Spleen (tissue), 11 donors: Measurements from ENCODE around the gene RNPS1. TPM values are rescaled to one million over a fixed set of nuclear protein-coding genes. Genes with fewer than 3 reads are reported as not detected.

Source experiments
- DNase-seq: peaks from one replicate; pipeline ENCODE4 v3.0.0-alpha.2; 2020
- H3K27ac ChIP-seq, 8 donors: fragments of 200-600 bp; sonication (generic) in 7 of 8; 1 replicate in 4 of 8; 2 replicates in 4 of 8; pipeline versions ENCODE4 v1.5.0 to v1.8.0; 2016 to 2021; ENCODE audit warnings: inconsistent platforms in 4 of 8, mild to moderate bottlenecking in 4 of 8, moderate library complexity in 1 of 8
- H3K27me3 ChIP-seq, 7 donors: fragments of 200-600 bp; sonication (generic) in 6 of 7; replicated peaks in 1 of 7; 1 replicate in 4 of 7; 2 replicates in 3 of 7; pipeline versions ENCODE4 v1.5.0 to v1.8.0; 2016 to 2021; ENCODE audit warnings: inconsistent platforms in 3 of 7, mild to moderate bottlenecking in 1 of 7
- H3K36me3 ChIP-seq, 6 donors: fragments of 200-600 bp; sonication (generic) in 5 of 6; 1 replicate in 4 of 6; 2 replicates in 2 of 6; pipeline versions ENCODE4 v1.5.0 to v1.8.0; 2016 to 2021; ENCODE audit warnings: inconsistent platforms in 2 of 6
- H3K4me1 ChIP-seq, 6 donors: fragments of 200-600 bp; sonication (generic) in 5 of 6; 1 replicate in 3 of 6; 2 replicates in 3 of 6; pipeline versions ENCODE4 v1.5.0 to v1.8.0; 2016 to 2021; ENCODE audit warnings: inconsistent platforms in 3 of 6
- H3K4me3 ChIP-seq, 8 donors: fragments of 200-600 bp; sonication (generic) in 7 of 8; 1 replicate in 4 of 8; 2 replicates in 4 of 8; pipeline versions ENCODE4 v1.5.0 to v1.8.0; 2016 to 2021; ENCODE audit warnings: inconsistent platforms in 4 of 8, mild to moderate bottlenecking in 4 of 8, moderate library complexity in 2 of 8
- H3K9me3 ChIP-seq, 8 donors: fragments of 200-600 bp; sonication (generic) in 7 of 8; 1 replicate in 4 of 8; 2 replicates in 4 of 8; pipeline versions ENCODE4 v1.5.0 to v1.8.0; 2016 to 2021; ENCODE audit warnings: inconsistent platforms in 4 of 8
- CTCF ChIP-seq, 11 experiments: fragments of 200-600 bp in 7 of 11; fragments of 450-650 bp in 4 of 11; sonication (generic) in 4 of 11; IDR thresholded peaks in 8 of 11; conservative IDR thresholded peaks in 3 of 11; 1 replicate in 7 of 11; 2 replicates in 4 of 11; pipeline versions ENCODE4 v1.4.0 to v1.8.0; 2016 to 2021; ENCODE audit warnings: antibody characterized with exemption in 11 of 11, inconsistent platforms in 4 of 11, mild to moderate bottlenecking in 1 of 11
- POLR2A ChIP-seq, 3 donors: fragments of 450-650 bp; IDR thresholded peaks; one replicate each; pipeline ENCODE4 v1.5.1; 2017; ENCODE audit warnings: antibody characterized with exemption in 3 of 3, mild to moderate bottlenecking in 1 of 3
- POLR2AphosphoS5 ChIP-seq, 3 donors: sonication (generic); formaldehyde crosslinking; IDR thresholded peaks; one replicate each; pipeline ENCODE4 v1.5.1; 2017; ENCODE audit warnings: antibody characterized with exemption in 3 of 3
- WGBS, 5 donors: extraction: QIAGEN DNeasy Blood & Tissue Kit in 3 of 5; methylation state at CpG; one replicate each; pipeline versions ENCODE4 v1.1.5 to v1.1.7; 2013 to 2018; 5-methylcytosine and 5-hydroxymethylcytosine counted together
- intact Hi-C: fragments of 100-400 bp; cut with DNase I; formaldehyde crosslinking; loops from one replicate; pipeline ENCODE4 v1.15.0; 2023; ENCODE audit warnings: low total_unique reads
- polyA plus RNA-seq, 3 donors: library from polyadenylated mRNA; stranded (reverse); fragments of 200-250 nt; gene quantifications; one replicate each; pipeline ENCODE4 v1.2.1, GENCODE V29; 2013
- total RNA-seq, 7 donors: library from RNA; depleted of rRNA in 3 of 7; stranded (reverse); fragments of >200 nt in 3 of 7; fragmentation: NEBNext Ultra II Directional in 4 of 7; extraction: Animal tissue kit (Norgen Biotek cat#: 25700) in 4 of 7; gene quantifications; one replicate each; pipeline versions ENCODE4 v1.1.0 to v1.2.1, GENCODE V29; 2016 to 2021
- donor health status: healthy with polysubstance abuse.
- donor health status: DM: no; HTN: no; CAD: no; lungs with moderate emphysema.
- donor health status: DM: no; HTN: no; CAD: no.
- donor health status: Bipolar disorder and iron deficiency.
- donor health status: healthy.
- donor health status: DM: no; HTN: no; CAD: no.
- donor health status: DM: yes; HTN: yes; CAD: no.

RNPS1 gene
- total and polyA plus RNA-seq, 10 donors = 119 to 180 (median 130) TPM

GRCh38 chr16:2282262-2282661 is 14.3 kb upstream of the RNPS1 start:
- peaks cover 0 to 67% (median 9%) of the 10 kb centered on the region in 6 donors for H3K36me3 ChIP-seq
- H3K9me3 ChIP-seq = no peaks in the 10 kb centered on the region
- H3K4me3 ChIP-seq = no peak overlapping the region
- H3K4me1 ChIP-seq = no peaks in the 10 kb centered on the region
- no peak for TF ChIP-seq POLR2A (IDR thresholded peaks at IDR 0.05)
- no peak for TF ChIP-seq POLR2AphosphoS5 (IDR thresholded peaks at IDR 0.05)
- no peak for TF ChIP-seq CTCF (IDR thresholded peaks at IDR 0.05 in 8 of 11, conservative IDR thresholded peaks at IDR 0.05 in 3 of 11)
- H3K27ac ChIP-seq = no peak overlapping the region
- 63 to 78% (median 65%) methylated on average over 4 to 5 of the region's 5 CpGs for WGBS, 5 donors
- DNase-seq = no peak
- H3K27me3 ChIP-seq = no peaks in the 10 kb centered on the region
- intact Hi-C loops = no loop called here

GRCh38 chr16:2280981-2281542 is 13.1 kb upstream of the RNPS1 start:
- no peak overlapping the region for H3K27ac ChIP-seq
- no peaks in the 10 kb centered on the region for H3K4me1 ChIP-seq
- no peak overlapping the region for H3K4me3 ChIP-seq
- H3K9me3 ChIP-seq = no peaks in the 10 kb centered on the region
- H3K36me3 ChIP-seq = peaks cover 0 to 66% (median 7%) of the 10 kb centered on the region in 6 donors
- 84 to 89% (median 86%) methylated on average over 23 to 24 of the region's 24 CpGs for WGBS, 5 donors
- TF ChIP-seq CTCF (IDR thresholded peaks at IDR 0.05 in 8 of 11, conservative IDR thresholded peaks at IDR 0.05 in 3 of 11) = no peak
- no peak for TF ChIP-seq POLR2A (IDR thresholded peaks at IDR 0.05)
- TF ChIP-seq POLR2AphosphoS5 (IDR thresholded peaks at IDR 0.05) = no peak
- no peaks in the 10 kb centered on the region for H3K27me3 ChIP-seq
- intact Hi-C loops = no loop called here
- DNase-seq = no peak

GRCh38 chr16:2280461-2280860 is 12.5 kb upstream of the RNPS1 start:
- Histone ChIP-seq H3K27ac (no peak overlapping the region), H3K9me3 (no peaks in the 10 kb centered on the region), H3K4me3 (no peak overlapping the region), H3K36me3 (peaks cover 0 to 61% (median 7%) of the 10 kb centered on the region in 6 donors), H3K27me3 (no peaks in the 10 kb centered on the region), H3K4me1 (no peaks in the 10 kb centered on the region)
- 91 to 96% (median 92%) methylated on average over 7 to 8 of the region's 8 CpGs for WGBS, 5 donors
- intact Hi-C loops = no loop called here
- TF ChIP-seq POLR2A (IDR thresholded peaks at IDR 0.05) (no peak), CTCF (IDR thresholded peaks at IDR 0.05 in 8 of 11, conservative IDR thresholded peaks at IDR 0.05 in 3 of 11) (no peak)
- DNase-seq = no peak

- WGBS, 5 donors = 78 to 89% (median 87%) methylated on average over 7 to 26 of the region's 26 CpGs
Observed at GRCh38 chr16:2278956-2279800, 11.3 kb upstream of the RNPS1 start.

More at GRCh38 chr16:2278956-2279800, 11.3 kb upstream of the RNPS1 start:
- Histone ChIP-seq H3K27ac (no peak overlapping the region), H3K27me3 (no peaks in the 10 kb centered on the region), H3K36me3 (peaks cover 0 to 48% (median 5%) of the 10 kb centered on the region in 6 donors), H3K9me3 (no peaks in the 10 kb centered on the region), H3K4me3 (no peak overlapping the region), H3K4me1 (no peaks in the 10 kb centered on the region)
- TF ChIP-seq POLR2A (IDR thresholded peaks at IDR 0.05) (no peak), POLR2AphosphoS5 (IDR thresholded peaks at IDR 0.05) (no peak), CTCF (IDR thresholded peaks at IDR 0.05 in 8 of 11, conservative IDR thresholded peaks at IDR 0.05 in 3 of 11) (no peak)
- DNase-seq = no peak
- intact Hi-C loops = no loop called here
